Neutrophil (primary cell): ENCODE data around the gene KRT78.

Experiments used
- H3K27ac ChIP-seq: fragments of 200-600 bp; sonication (generic); 2 replicates; pipeline ENCODE4 v1.5.1; 2016; ENCODE audit warnings: mild to moderate bottlenecking, moderate library complexity
- H3K27me3 ChIP-seq: fragments of 200-600 bp; sonication (generic); 2 replicates; pipeline ENCODE4 v1.6.0; 2016; ENCODE audit warnings: mild to moderate bottlenecking
- H3K36me3 ChIP-seq: fragments of 200-600 bp; sonication (generic); 2 replicates; pipeline ENCODE4 v1.5.1; 2017
- H3K4me1 ChIP-seq, 2 experiments: fragments of 200-600 bp in 1 of 2; sonication (generic) in 1 of 2; 1 replicate in 1 of 2; 2 replicates in 1 of 2; pipeline versions ENCODE4 v1.5.1 to v1.6.1; 2013 to 2016; ENCODE audit warnings: low read depth in 1 of 2, low read length in 1 of 2, mild to moderate bottlenecking in 1 of 2, moderate library complexity in 1 of 2; ENCODE audit not compliant: control insufficient read depth in 1 of 2, insufficient read depth in 1 of 2
- H3K4me3 ChIP-seq, 2 experiments: fragments of 200-600 bp in 1 of 2; sonication (generic) in 1 of 2; 1 replicate in 1 of 2; 2 replicates in 1 of 2; pipeline ENCODE4 v1.5.1; 2013 to 2016; ENCODE audit warnings: low read depth in 1 of 2, low read length in 1 of 2, mild to moderate bottlenecking in 1 of 2, moderate library complexity in 1 of 2
- H3K9me3 ChIP-seq: fragments of 200-600 bp; sonication (generic); 2 replicates; pipeline ENCODE4 v1.5.1; 2016
- TF ChIP-seq, protein P1 (sequence below): fragments of 200-600 bp; sonication (generic); IDR thresholded peaks from 2 replicates; pipeline ENCODE4 v1.5.1; 2016; ENCODE audit warnings: antibody characterized with exemption

KRT78 gene

GRCh38 chr12:52838609-52839435 lies 10.0 kb downstream of the KRT78 start:
- peaks cover 11% of the 10 kb centered on the region for H3K27me3 ChIP-seq
- no peaks in the 10 kb centered on the region for H3K4me1 ChIP-seq
- no peak overlapping the region for H3K27ac ChIP-seq
- no peaks in the 10 kb centered on the region for H3K36me3 ChIP-seq
- TF ChIP-seq, protein P1, sequence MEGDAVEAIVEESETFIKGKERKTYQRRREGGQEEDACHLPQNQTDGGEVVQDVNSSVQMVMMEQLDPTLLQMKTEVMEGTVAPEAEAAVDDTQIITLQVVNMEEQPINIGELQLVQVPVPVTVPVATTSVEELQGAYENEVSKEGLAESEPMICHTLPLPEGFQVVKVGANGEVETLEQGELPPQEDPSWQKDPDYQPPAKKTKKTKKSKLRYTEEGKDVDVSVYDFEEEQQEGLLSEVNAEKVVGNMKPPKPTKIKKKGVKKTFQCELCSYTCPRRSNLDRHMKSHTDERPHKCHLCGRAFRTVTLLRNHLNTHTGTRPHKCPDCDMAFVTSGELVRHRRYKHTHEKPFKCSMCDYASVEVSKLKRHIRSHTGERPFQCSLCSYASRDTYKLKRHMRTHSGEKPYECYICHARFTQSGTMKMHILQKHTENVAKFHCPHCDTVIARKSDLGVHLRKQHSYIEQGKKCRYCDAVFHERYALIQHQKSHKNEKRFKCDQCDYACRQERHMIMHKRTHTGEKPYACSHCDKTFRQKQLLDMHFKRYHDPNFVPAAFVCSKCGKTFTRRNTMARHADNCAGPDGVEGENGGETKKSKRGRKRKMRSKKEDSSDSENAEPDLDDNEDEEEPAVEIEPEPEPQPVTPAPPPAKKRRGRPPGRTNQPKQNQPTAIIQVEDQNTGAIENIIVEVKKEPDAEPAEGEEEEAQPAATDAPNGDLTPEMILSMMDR: no peak
- H3K4me3 ChIP-seq: no peak overlapping the region
- H3K9me3 ChIP-seq: no peaks in the 10 kb centered on the region

DNA sequence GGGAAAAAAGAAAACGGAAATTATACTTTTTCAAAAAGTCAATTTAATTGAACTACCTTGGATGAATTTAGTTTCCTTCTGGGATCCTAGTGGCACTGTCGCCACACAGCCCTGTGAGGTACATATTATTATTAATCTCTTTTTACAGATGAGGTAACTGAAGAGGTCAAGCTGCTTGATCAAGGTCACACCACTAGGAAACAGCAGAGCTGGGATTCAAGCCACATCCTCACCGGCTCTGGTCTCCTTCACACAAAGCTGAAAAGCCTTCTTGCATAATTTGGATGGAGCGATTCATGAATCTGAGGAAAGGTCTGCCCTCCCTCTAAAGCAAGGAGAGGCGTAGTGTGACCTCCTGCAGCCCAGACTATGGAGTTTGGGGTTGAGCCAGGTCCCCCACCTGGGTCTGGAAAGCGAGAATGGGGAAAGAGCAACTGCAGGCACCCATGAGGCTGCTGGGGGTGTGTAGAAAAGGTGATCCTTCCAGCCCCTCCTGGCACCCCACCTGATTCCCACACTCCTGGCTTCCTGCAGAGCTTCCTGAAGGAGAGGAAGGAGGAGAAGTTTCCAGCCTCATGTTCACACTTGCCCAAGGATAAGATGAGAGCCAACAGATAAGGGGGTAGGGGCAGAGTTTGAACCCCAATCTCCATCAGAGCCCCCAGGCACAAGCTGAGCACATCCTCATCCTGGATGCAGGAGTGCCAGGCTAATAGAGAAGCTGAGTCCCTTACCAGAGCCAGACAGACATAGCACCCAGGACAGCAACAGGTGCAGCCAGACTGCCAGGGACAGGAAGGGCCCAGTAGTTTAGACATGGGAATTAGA lies 10.8 kb downstream of the KRT78 start:
- Histone ChIP-seq H3K36me3 (no peaks in the 10 kb centered on the region), H3K9me3 (no peaks in the 10 kb centered on the region), H3K4me3 (no peak overlapping the region), H3K27me3 (peaks cover 11% of the 10 kb centered on the region), H3K27ac (no peak overlapping the region), H3K4me1 (no peaks in the 10 kb centered on the region)
- TF ChIP-seq, protein P1: no peak

- Histone ChIP-seq H3K36me3 (no peaks in the 10 kb centered on the region), H3K27ac (no peak overlapping the region), H3K4me1 (no peaks in the 10 kb centered on the region), H3K4me3 (no peak overlapping the region), H3K9me3 (no peaks in the 10 kb centered on the region), H3K27me3 (peaks cover 11% of the 10 kb centered on the region)
- TF ChIP-seq, protein P1: no peak
These were observed 11.4 kb downstream of the KRT78 start for GRCh38 chr12:52837413-52837741.

DNA sequence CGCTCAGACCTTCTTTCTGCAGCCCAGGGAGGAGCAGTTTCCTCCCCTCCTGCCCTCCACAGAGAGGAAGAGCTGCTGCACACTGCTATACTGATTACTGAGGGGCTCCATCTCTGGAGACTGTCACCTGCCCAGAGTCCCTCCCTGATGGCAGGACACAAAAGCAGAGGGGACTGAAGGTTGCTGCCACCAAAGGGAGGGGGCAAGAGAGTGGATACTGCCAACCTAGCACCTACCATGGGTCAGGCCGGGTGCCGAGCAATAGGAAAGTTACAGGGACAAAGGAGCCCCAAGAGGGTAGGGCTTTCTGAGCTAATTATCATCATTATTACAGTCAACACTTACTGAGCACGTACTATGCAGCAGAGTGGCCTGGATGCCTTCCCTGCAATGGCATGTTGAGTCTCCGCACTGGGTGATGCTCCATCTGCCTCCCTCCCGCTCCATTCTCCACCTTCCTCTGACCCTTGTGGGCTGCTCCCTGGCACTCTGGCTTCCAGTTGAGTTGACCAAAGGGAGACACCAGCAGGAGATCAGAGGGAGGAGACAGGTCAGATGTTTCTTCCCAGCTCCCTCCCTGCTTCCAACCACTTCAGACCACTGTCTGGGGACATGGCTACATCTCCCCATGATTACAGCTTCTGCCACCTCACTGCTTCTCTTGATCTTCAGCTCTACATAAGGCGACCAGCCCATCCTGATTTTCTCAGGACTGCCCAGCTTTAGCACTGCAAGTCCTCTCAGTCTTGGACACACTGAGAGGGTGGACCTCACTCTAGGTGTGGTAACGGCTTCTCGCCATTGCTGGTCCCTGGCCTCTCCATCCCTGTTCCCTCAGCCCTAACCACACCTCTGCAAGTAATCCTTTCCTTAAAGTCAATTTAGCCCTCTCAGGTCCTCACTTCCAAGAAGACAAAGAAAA lies 12.0 kb downstream of the KRT78 start:
- Histone ChIP-seq H3K27me3 (peaks cover 11% of the 10 kb centered on the region), H3K36me3 (no peaks in the 10 kb centered on the region), H3K4me1 (no peaks in the 10 kb centered on the region), H3K9me3 (no peaks in the 10 kb centered on the region), H3K27ac (no peak overlapping the region), H3K4me3 (no peak overlapping the region)
- TF ChIP-seq, protein P1: no peak

- peaks cover 11% of the 10 kb centered on the region for H3K27me3 ChIP-seq
These were observed 12.7 kb downstream of the KRT78 start for GRCh38 chr12:52836042-52836466.

More at GRCh38 chr12:52836042-52836466, 12.7 kb downstream of the KRT78 start:
- Histone ChIP-seq H3K9me3 (no peaks in the 10 kb centered on the region), H3K27ac (no peak overlapping the region), H3K36me3 (no peaks in the 10 kb centered on the region), H3K4me1 (no peaks in the 10 kb centered on the region), H3K4me3 (no peak overlapping the region)
- TF ChIP-seq, protein P1: no peak
